ENCODE measurements around the gene GIPC2.

DNA sequence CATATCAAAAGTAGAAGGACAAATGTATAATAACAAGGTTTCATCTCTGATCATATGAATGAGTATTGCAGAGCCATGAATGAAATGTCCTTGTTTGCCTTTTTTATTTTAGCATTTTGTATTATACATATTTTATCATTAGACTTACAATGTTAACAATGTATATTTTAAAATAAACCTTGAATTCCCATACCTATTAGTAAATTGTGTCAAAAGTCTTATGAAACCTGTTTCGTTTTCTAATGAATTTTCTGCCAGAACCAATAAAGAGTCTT lies 40.4 kb upstream of the GIPC2 start:
- no peak for TF ChIP-seq POLR2AphosphoS5 (IDR thresholded peaks at IDR 0.05)
- no peak for TF ChIP-seq POLR2A (IDR thresholded peaks at IDR 0.05)
- TF ChIP-seq, protein P1, sequence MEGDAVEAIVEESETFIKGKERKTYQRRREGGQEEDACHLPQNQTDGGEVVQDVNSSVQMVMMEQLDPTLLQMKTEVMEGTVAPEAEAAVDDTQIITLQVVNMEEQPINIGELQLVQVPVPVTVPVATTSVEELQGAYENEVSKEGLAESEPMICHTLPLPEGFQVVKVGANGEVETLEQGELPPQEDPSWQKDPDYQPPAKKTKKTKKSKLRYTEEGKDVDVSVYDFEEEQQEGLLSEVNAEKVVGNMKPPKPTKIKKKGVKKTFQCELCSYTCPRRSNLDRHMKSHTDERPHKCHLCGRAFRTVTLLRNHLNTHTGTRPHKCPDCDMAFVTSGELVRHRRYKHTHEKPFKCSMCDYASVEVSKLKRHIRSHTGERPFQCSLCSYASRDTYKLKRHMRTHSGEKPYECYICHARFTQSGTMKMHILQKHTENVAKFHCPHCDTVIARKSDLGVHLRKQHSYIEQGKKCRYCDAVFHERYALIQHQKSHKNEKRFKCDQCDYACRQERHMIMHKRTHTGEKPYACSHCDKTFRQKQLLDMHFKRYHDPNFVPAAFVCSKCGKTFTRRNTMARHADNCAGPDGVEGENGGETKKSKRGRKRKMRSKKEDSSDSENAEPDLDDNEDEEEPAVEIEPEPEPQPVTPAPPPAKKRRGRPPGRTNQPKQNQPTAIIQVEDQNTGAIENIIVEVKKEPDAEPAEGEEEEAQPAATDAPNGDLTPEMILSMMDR (IDR thresholded peaks at IDR 0.05), result no peak
- no peak for TF ChIP-seq EP300 (IDR thresholded peaks at IDR 0.05)
